Liver (tissue), 9 donors: ENCODE measurements around the gene DAB1. TPM values are rescaled to one million over a fixed set of nuclear protein-coding genes. Genes with fewer than 3 reads are reported as not detected.

Experiments
- DNase-seq: peaks from one replicate; pipeline ENCODE4 v3.0.0-alpha.2; 2017; ENCODE audit warnings: low spot score
- H3K27ac ChIP-seq, 2 donors: one replicate each; pipeline ENCODE4 v1.7.0; 2013; ENCODE audit warnings: inconsistent platforms in 2 of 2, low read length in 2 of 2, control low read depth in 1 of 2, low read depth in 1 of 2, mild to moderate bottlenecking in 1 of 2
- H3K27me3 ChIP-seq, 4 donors: one replicate each; pipeline versions ENCODE4 v1.6.1 to v1.7.0; 2013; ENCODE audit warnings: low read length in 3 of 4, inconsistent platforms in 1 of 4, mild to moderate bottlenecking in 1 of 4, moderate library complexity in 1 of 4; ENCODE audit not compliant: control insufficient read depth in 4 of 4, insufficient read depth in 4 of 4
- H3K36me3 ChIP-seq, 4 donors: one replicate each; pipeline versions ENCODE4 v1.6.1 to v1.7.0; 2013; ENCODE audit warnings: low read length in 3 of 4, mild to moderate bottlenecking in 3 of 4, low read depth in 1 of 4, moderate library complexity in 1 of 4; ENCODE audit not compliant: control insufficient read depth in 4 of 4, insufficient read depth in 3 of 4
- H3K4me1 ChIP-seq, 4 donors: one replicate each; pipeline versions ENCODE4 v1.6.1 to v1.7.0; 2013; ENCODE audit warnings: low read length in 3 of 4, mild to moderate bottlenecking in 3 of 4, moderate library complexity in 1 of 4; ENCODE audit not compliant: control insufficient read depth in 4 of 4, insufficient read depth in 4 of 4
- H3K4me3 ChIP-seq, 3 donors: one replicate each; pipeline versions ENCODE4 v1.6.1 to v1.7.0; 2013; ENCODE audit warnings: low read length in 3 of 3, control low read depth in 1 of 3, low read depth in 1 of 3, mild to moderate bottlenecking in 1 of 3
- H3K9ac ChIP-seq, 2 donors: one replicate each; pipeline ENCODE4 v1.7.0; 2013; ENCODE audit warnings: low read length in 2 of 2, mild to moderate bottlenecking in 2 of 2, moderate library complexity in 2 of 2, control low read depth in 1 of 2, low read depth in 1 of 2
- H3K9me3 ChIP-seq, 4 donors: one replicate each; pipeline versions ENCODE4 v1.6.1 to v1.7.0; 2013; ENCODE audit warnings: low read length in 3 of 4; ENCODE audit not compliant: control insufficient read depth in 4 of 4
- EGR1 ChIP-seq, 2 donors: IDR thresholded peaks; 2 replicates each; pipeline ENCODE4 v1.6.1; 2016 to 2018; ENCODE audit warnings: antibody characterized with exemption in 2 of 2, low read depth in 2 of 2
- FOXA1 ChIP-seq: IDR thresholded peaks from 2 replicates; pipeline ENCODE4 v1.6.1; 2016; ENCODE audit warnings: antibody characterized with exemption
- FOXA2 ChIP-seq: IDR thresholded peaks from 2 replicates; pipeline ENCODE4 v1.6.1; 2016; ENCODE audit warnings: antibody characterized with exemption
- GABPA ChIP-seq, 2 donors: IDR thresholded peaks in 1 of 2; conservative IDR thresholded peaks in 1 of 2; 2 replicates each; pipeline ENCODE4 v1.6.1; 2016; ENCODE audit warnings: antibody characterized with exemption in 2 of 2, mild to moderate bottlenecking in 1 of 2, moderate library complexity in 1 of 2
- HNF4A ChIP-seq, 2 donors: conservative IDR thresholded peaks; 2 replicates each; pipeline ENCODE4 v1.6.1; 2016; ENCODE audit warnings: antibody characterized with exemption in 2 of 2, mild to moderate bottlenecking in 2 of 2
- HNF4G ChIP-seq: IDR thresholded peaks from 2 replicates; pipeline ENCODE4 v1.6.1; 2016; ENCODE audit warnings: antibody characterized with exemption
- JUND ChIP-seq, 2 donors: IDR thresholded peaks; 2 replicates each; pipeline ENCODE4 v1.6.1; 2016; ENCODE audit warnings: antibody characterized with exemption in 2 of 2
- MAX ChIP-seq: IDR thresholded peaks from 2 replicates; pipeline ENCODE4 v1.6.1; 2016; ENCODE audit warnings: antibody characterized with exemption
- NR2F2 ChIP-seq: IDR thresholded peaks from 2 replicates; pipeline ENCODE4 v1.6.1; 2016; ENCODE audit warnings: antibody characterized with exemption
- RAD21 ChIP-seq, 2 donors: IDR thresholded peaks; 2 replicates each; pipeline ENCODE4 v1.6.1; 2016; ENCODE audit warnings: antibody characterized with exemption in 2 of 2, mild to moderate bottlenecking in 2 of 2
- REST ChIP-seq: IDR thresholded peaks from 2 replicates; pipeline ENCODE4 v1.6.1; 2016; ENCODE audit warnings: antibody characterized with exemption, mild to moderate bottlenecking
- RXRA ChIP-seq, 2 donors: IDR thresholded peaks; 2 replicates each; pipeline ENCODE4 v1.6.1; 2017 to 2018; ENCODE audit warnings: antibody characterized with exemption in 2 of 2, mild to moderate bottlenecking in 1 of 2
- SP1 ChIP-seq: IDR thresholded peaks from 2 replicates; pipeline ENCODE4 v1.6.1; 2018; ENCODE audit warnings: antibody characterized with exemption, mild to moderate bottlenecking
- TAF1 ChIP-seq: conservative IDR thresholded peaks from 2 replicates; pipeline ENCODE4 v1.6.1; 2016; ENCODE audit warnings: antibody characterized with exemption, mild to moderate bottlenecking
- YY1 ChIP-seq: IDR thresholded peaks from 2 replicates; pipeline ENCODE4 v1.6.1; 2016; ENCODE audit warnings: antibody characterized with exemption, mild to moderate bottlenecking
- ZBTB33 ChIP-seq: IDR thresholded peaks from 2 replicates; pipeline ENCODE4 v1.6.1; 2016; ENCODE audit warnings: antibody characterized with exemption
- WGBS: extraction: QIAGEN DNeasy Blood & Tissue Kit; methylation state at CpG from one replicate; pipeline ENCODE4 v1.1.7; 2013; 5-methylcytosine and 5-hydroxymethylcytosine counted together
- polyA plus RNA-seq, 2 donors: library from polyadenylated mRNA; stranded (reverse) in 1 of 2; unstranded in 1 of 2; fragments of 200-250 nt in 1 of 2; fragments of >200 nt in 1 of 2; fragmentation: Nextera tagmentation in 1 of 2; extraction: Ambion mirVana in 1 of 2; gene quantifications; one replicate each; pipeline versions ENCODE4 v1.2.1 to v1.2.3, GENCODE V29; 2013 to 2015
- total RNA-seq, 2 donors: library from RNA; depleted of rRNA; stranded (reverse); fragments of >200 nt; gene quantifications; one replicate each; pipeline ENCODE4 v1.2.3, GENCODE V29; 2014
- TF ChIP-seq, protein P1 (sequence below): fragments of 150-350 bp; IDR thresholded peaks from 2 replicates; pipeline ENCODE4 v1.5.1; 2017; ENCODE audit warnings: improper control_type of control experiment, low read depth, low read length; ENCODE audit not compliant: missing input control
- TF ChIP-seq, protein P2 (sequence below): IDR thresholded peaks from 2 replicates; pipeline ENCODE4 v1.6.1; 2016; ENCODE audit warnings: antibody characterized with exemption
- donor health status: healthy.
- donor health status: healthy.
- donor health status: healthy.
- donor health status: healthy.
- donor health status: healthy.

DAB1 gene
- total and polyA plus RNA-seq, 4 donors: 0.54 to 1.7 (median 1.2) TPM

- Histone ChIP-seq H3K4me1 (peaks cover 0 to 8% (median 4%) of the 10 kb centered on the region in 4 donors), H3K27me3 (no peaks in the 10 kb centered on the region), H3K27ac (no peak overlapping the region), H3K9me3 (no peaks in the 10 kb centered on the region), H3K4me3 (no peak overlapping the region), H3K9ac (no peak overlapping the region), H3K36me3 (no peaks in the 10 kb centered on the region)
- TF ChIP-seq EGR1 (IDR thresholded peaks at IDR 0.05; ENCODE audit: low read depth in 2 of 2): no peak
- TF ChIP-seq, protein P1, sequence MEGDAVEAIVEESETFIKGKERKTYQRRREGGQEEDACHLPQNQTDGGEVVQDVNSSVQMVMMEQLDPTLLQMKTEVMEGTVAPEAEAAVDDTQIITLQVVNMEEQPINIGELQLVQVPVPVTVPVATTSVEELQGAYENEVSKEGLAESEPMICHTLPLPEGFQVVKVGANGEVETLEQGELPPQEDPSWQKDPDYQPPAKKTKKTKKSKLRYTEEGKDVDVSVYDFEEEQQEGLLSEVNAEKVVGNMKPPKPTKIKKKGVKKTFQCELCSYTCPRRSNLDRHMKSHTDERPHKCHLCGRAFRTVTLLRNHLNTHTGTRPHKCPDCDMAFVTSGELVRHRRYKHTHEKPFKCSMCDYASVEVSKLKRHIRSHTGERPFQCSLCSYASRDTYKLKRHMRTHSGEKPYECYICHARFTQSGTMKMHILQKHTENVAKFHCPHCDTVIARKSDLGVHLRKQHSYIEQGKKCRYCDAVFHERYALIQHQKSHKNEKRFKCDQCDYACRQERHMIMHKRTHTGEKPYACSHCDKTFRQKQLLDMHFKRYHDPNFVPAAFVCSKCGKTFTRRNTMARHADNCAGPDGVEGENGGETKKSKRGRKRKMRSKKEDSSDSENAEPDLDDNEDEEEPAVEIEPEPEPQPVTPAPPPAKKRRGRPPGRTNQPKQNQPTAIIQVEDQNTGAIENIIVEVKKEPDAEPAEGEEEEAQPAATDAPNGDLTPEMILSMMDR: no peak
- DNase-seq: no peak
- 93% methylated on average over 3 of the region's 3 CpGs for WGBS
Observed at GRCh38 chr1:57304591-57304990, 119.3 kb downstream of the DAB1 start.

- peaks cover 0 to 6% (median 4%) of the 10 kb centered on the region in 4 donors for H3K4me1 ChIP-seq
- no peak overlapping the region for H3K9ac ChIP-seq
- DNase-seq: no peak
- H3K4me3 ChIP-seq: no peak overlapping the region
- no peaks in the 10 kb centered on the region for H3K27me3 ChIP-seq
- 91% methylated on average over 5 of the region's 5 CpGs for WGBS
- TF ChIP-seq FOXA1 (no peak), YY1 (no peak), NR2F2 (no peak), RAD21 (IDR thresholded peaks at IDR 0.05) (no peak), SP1 (no peak), HNF4A (conservative IDR thresholded peaks at IDR 0.05) (no peak), TAF1 (no peak), HNF4G (no peak), ZBTB33 (no peak), RXRA (IDR thresholded peaks at IDR 0.05) (no peak), GABPA (IDR thresholded peaks at IDR 0.05 in 1 of 2, conservative IDR thresholded peaks at IDR 0.05 in 1 of 2) (no peak), JUND (IDR thresholded peaks at IDR 0.05) (no peak), MAX (no peak), EGR1 (IDR thresholded peaks at IDR 0.05; ENCODE audit: low read depth in 2 of 2) (no peak), REST (no peak), FOXA2 (no peak)
- TF ChIP-seq, protein P1: no peak
- TF ChIP-seq, protein P2, sequence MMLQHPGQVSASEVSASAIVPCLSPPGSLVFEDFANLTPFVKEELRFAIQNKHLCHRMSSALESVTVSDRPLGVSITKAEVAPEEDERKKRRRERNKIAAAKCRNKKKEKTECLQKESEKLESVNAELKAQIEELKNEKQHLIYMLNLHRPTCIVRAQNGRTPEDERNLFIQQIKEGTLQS: no peak
- no peaks in the 10 kb centered on the region for H3K36me3 ChIP-seq
- no peaks in the 10 kb centered on the region for H3K9me3 ChIP-seq
- no peak overlapping the region for H3K27ac ChIP-seq
Observed at GRCh38 chr1:57302812-57303596, 120.9 kb downstream of the DAB1 start.
